Lower leg skin (tissue), 4 donors: Measurements from ENCODE around the gene ATL1. TPM values are rescaled to one million over a fixed set of nuclear protein-coding genes. Genes with fewer than 3 reads are reported as not detected.
"Not testable (repeated sequence)": the region's sequence is repeated elsewhere in the genome, so short reads cannot be mapped to it uniquely, and the experiment has no call there.

ENCODE experiments used
- DNase-seq, 2 donors: peaks; one replicate each; pipeline ENCODE4 v3.0.0-alpha.2; 2019; ENCODE audit warnings: low spot score in 2 of 2
- H3K4me3 ChIP-seq: fragments of 200-600 bp; sonication (generic); 2 replicates; pipeline ENCODE4 v1.5.1; 2017; ENCODE audit warnings: mild to moderate bottlenecking, low read depth; ENCODE audit not compliant: poor library complexity, severe bottlenecking
- CTCF ChIP-seq, 3 donors: fragments of 450-650 bp; IDR thresholded peaks; one replicate each; pipeline ENCODE4 v1.5.1; 2016; ENCODE audit warnings: antibody characterized with exemption in 3 of 3, mild to moderate bottlenecking in 3 of 3, moderate library complexity in 2 of 3
- POLR2A ChIP-seq, 2 donors: fragments of 450-650 bp; IDR thresholded peaks; one replicate each; pipeline ENCODE4 v1.6.1; 2016 to 2017; ENCODE audit warnings: antibody characterized with exemption in 2 of 2, mild to moderate bottlenecking in 1 of 2, moderate library complexity in 1 of 2
- WGBS, 2 donors: methylation state at CpG; one replicate each; pipeline ENCODE4 v1.1.5; 2018; 5-methylcytosine and 5-hydroxymethylcytosine counted together
- intact Hi-C: fragments of 100-400 bp; cut with DNase I; formaldehyde crosslinking; loops from one replicate; pipeline ENCODE4 v1.15.0; 2023; ENCODE audit warnings: low total_unique reads
- total RNA-seq, 4 donors: library from RNA; depleted of rRNA; stranded (reverse); fragments of >200 nt; gene quantifications; one replicate each; pipeline ENCODE4 v1.1.0, GENCODE V29; 2016

The ATL1 gene
- total RNA-seq, 4 donors from 2014 or later, result 9.8 to 27.0 (median 15.8) TPM

- intact Hi-C loops, result no loop called here
- no peak for TF ChIP-seq CTCF (IDR thresholded peaks at IDR 0.05)
- TF ChIP-seq POLR2A (IDR thresholded peaks at IDR 0.05), result no peak
- WGBS, 2 donors, result 82 to 94% methylated on average over 2 of the region's 2 CpGs
These were observed 55.6 kb downstream of the ATL1 start for GRCh38 chr14:50615552-50615951.

GRCh38 chr14:50616275-50616674 lies 56.3 kb downstream of the ATL1 start:
- WGBS, 2 donors, result 94 to 98% methylated on average over 2 of the region's 2 CpGs
- H3K4me3 ChIP-seq, result no peak overlapping the region
- intact Hi-C loops, result no loop called here
- TF ChIP-seq POLR2A (IDR thresholded peaks at IDR 0.05) (no peak), CTCF (IDR thresholded peaks at IDR 0.05) (no peak)
- DNase-seq, result no peak

More at GRCh38 chr14:50615552-50615951, 55.6 kb downstream of the ATL1 start:
- no peak for DNase-seq
- H3K4me3 ChIP-seq, result no peak overlapping the region

GRCh38 chr14:50619569-50620141 lies 59.7 kb downstream of the ATL1 start:
- TF ChIP-seq CTCF (IDR thresholded peaks at IDR 0.05) (no peak), POLR2A (IDR thresholded peaks at IDR 0.05) (no peak)
- intact Hi-C loops, result no loop called here
- no peak for DNase-seq
- 78 to 80% methylated on average over 5 of the region's 5 CpGs for WGBS, 2 donors
- H3K4me3 ChIP-seq, result no peak overlapping the region

GRCh38 chr14:50620341-50620740 lies 60.4 kb downstream of the ATL1 start:
- WGBS, 2 donors, result 74 to 76% methylated on average over 4 of the region's 4 CpGs
- no peak overlapping the region for H3K4me3 ChIP-seq
- no peak for DNase-seq
- no peak for TF ChIP-seq CTCF (IDR thresholded peaks at IDR 0.05)
- TF ChIP-seq POLR2A (IDR thresholded peaks at IDR 0.05), result no peak
- intact Hi-C loops, result no loop called here

GRCh38 chr14:50622978-50623377 lies 63.0 kb downstream of the ATL1 start:
- WGBS, 2 donors, result 69 to 72% methylated on average over 1 of the region's 1 CpG
- TF ChIP-seq POLR2A (IDR thresholded peaks at IDR 0.05), result no peak
- no peak for TF ChIP-seq CTCF (IDR thresholded peaks at IDR 0.05)
- intact Hi-C loops, result no loop called here
- DNase-seq, result no peak
- no peak overlapping the region for H3K4me3 ChIP-seq

- intact Hi-C loops, result no loop called here
- no peak for DNase-seq
- no peak overlapping the region for H3K4me3 ChIP-seq
- 82 to 97% methylated on average over 1 of the region's 1 CpG for WGBS, 2 donors
- TF ChIP-seq POLR2A (IDR thresholded peaks at IDR 0.05), result no peak
- no peak for TF ChIP-seq CTCF (IDR thresholded peaks at IDR 0.05)
These were observed 64.5 kb downstream of the ATL1 start for GRCh38 chr14:50624447-50624846.

- DNase-seq, H3K4me3 ChIP-seq, intact Hi-C loops: not testable (repeated sequence)
- 92 to 100% methylated on average over 4 of the region's 4 CpGs for WGBS, 2 donors
These were observed 65.0 kb downstream of the ATL1 start for GRCh38 chr14:50624947-50625346.
